DND-41 (cell line): ENCODE data around the gene PAQR4.

Experiments used
- EZH2 ChIP-seq: IDR thresholded peaks from 3 replicates; pipeline ENCODE4 v1.6.1; 2012; ENCODE audit warnings: borderline replicate concordance, low read depth, mild to moderate bottlenecking, moderate library complexity, low read length, inconsistent platforms; ENCODE audit not compliant: severe bottlenecking
- TF ChIP-seq, protein P1 (sequence below): IDR thresholded peaks from 2 replicates; pipeline ENCODE4 v1.5.1; 2012; ENCODE audit warnings: borderline replicate concordance, low read length, moderate library complexity, mild to moderate bottlenecking; ENCODE audit not compliant: poor library complexity, severe bottlenecking; ENCODE audit errors: extremely low read depth

DNA sequence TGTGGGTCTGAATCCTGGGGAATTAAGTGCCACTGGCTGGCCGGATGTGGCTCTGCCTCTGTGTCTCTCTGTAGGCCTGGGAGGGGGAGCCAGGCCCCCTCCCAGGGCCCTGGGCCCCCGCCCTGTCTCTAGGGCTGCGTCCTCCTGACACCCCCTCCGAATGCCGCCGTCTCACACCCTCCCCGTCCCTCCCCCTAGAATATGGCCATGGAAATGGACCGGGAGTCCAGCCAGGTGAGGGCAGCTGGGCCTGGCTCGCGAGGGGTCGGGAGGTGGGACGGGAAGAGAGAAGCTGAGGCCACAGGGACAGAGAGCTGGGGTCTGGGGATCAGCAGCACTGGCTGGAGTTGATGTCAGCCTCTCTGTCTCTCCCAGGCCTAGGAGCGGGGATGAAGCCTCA is 27.1 kb downstream of the PAQR4 start:
- TF ChIP-seq, protein P1, sequence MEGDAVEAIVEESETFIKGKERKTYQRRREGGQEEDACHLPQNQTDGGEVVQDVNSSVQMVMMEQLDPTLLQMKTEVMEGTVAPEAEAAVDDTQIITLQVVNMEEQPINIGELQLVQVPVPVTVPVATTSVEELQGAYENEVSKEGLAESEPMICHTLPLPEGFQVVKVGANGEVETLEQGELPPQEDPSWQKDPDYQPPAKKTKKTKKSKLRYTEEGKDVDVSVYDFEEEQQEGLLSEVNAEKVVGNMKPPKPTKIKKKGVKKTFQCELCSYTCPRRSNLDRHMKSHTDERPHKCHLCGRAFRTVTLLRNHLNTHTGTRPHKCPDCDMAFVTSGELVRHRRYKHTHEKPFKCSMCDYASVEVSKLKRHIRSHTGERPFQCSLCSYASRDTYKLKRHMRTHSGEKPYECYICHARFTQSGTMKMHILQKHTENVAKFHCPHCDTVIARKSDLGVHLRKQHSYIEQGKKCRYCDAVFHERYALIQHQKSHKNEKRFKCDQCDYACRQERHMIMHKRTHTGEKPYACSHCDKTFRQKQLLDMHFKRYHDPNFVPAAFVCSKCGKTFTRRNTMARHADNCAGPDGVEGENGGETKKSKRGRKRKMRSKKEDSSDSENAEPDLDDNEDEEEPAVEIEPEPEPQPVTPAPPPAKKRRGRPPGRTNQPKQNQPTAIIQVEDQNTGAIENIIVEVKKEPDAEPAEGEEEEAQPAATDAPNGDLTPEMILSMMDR, result no peak
- TF ChIP-seq EZH2, result no peak
